ENCODE data around the gene OSGEPL1. TPM values are rescaled to one million over a fixed set of nuclear protein-coding genes. Genes with fewer than 3 reads are reported as not detected.
A peak's percentile ranks its signal among the peaks of the same experiment; 100 is the strongest.

The OSGEPL1 gene
- not detected for total RNA-seq

GRCh38 chr2:189762551-189763298 lies at the start of gene OSGEPL1:
OSGEPL1 (minus strand) TSS chr2:189762792; CDS start chr2:189761640, 1,152 bp downstream.
- Histone ChIP-seq H3K4me3 (peak within 1 kb of the TSS; percentile 71 to 96), H3K27ac (peak within 1 kb of the TSS; percentile 77 to 79)
- peak; percentile 16 to 48 (median 40) for TF ChIP-seq CTCF (IDR thresholded peaks at IDR 0.05)

GRCh38 chr2:189803431-189803830 lies 40.8 kb upstream of the OSGEPL1 start:
- H3K4me3 ChIP-seq = no peak overlapping the region
- intact Hi-C loops (cut with DNase I) = no loop called here
- no peak overlapping the region for H3K27ac ChIP-seq
- H3K4me1 ChIP-seq = no peaks in the 10 kb centered on the region
- H3K36me3 ChIP-seq = peaks cover 3 to 10% of the 10 kb centered on the region in 2 donors
- H3K27me3 ChIP-seq = no peaks in the 10 kb centered on the region
- no peaks in the 10 kb centered on the region for H3K9me3 ChIP-seq
- TF ChIP-seq CTCF (IDR thresholded peaks at IDR 0.05) = no peak
- no peak for DNase-seq (ENCODE audit: low spot score in 2 of 2)

More at GRCh38 chr2:189762551-189763298, at the start of gene OSGEPL1:
- peak; percentile 68 to 95 for DNase-seq (ENCODE audit: low spot score in 2 of 2)
- H3K9me3 ChIP-seq = no peaks in the 10 kb centered on the region
- peaks cover 4 to 8% of the 10 kb centered on the region in 2 donors for H3K36me3 ChIP-seq
- H3K27me3 ChIP-seq = no peaks in the 10 kb centered on the region
- intact Hi-C loops (cut with DNase I) = loop anchor here (1.0 to 5.0 kb wide), 2 partner anchors 22 to 90 kb away; partner anchors contain the start of genes ANKAR, ORMDL1 and PMS1
- H3K4me1 ChIP-seq = peaks cover 6 to 13% of the 10 kb centered on the region in 2 donors

- H3K4me3 ChIP-seq = no peak overlapping the region
- H3K36me3 ChIP-seq = peaks cover 3 to 10% of the 10 kb centered on the region in 2 donors
- intact Hi-C loops (cut with DNase I) = no loop called here
- H3K27ac ChIP-seq = no peak overlapping the region
- H3K4me1 ChIP-seq = no peaks in the 10 kb centered on the region
- no peak for TF ChIP-seq CTCF (IDR thresholded peaks at IDR 0.05)
- no peaks in the 10 kb centered on the region for H3K27me3 ChIP-seq
- no peaks in the 10 kb centered on the region for H3K9me3 ChIP-seq
- no peak for DNase-seq (ENCODE audit: low spot score in 2 of 2)
Observed at GRCh38 chr2:189802396-189802912, 39.9 kb upstream of the OSGEPL1 start.

GRCh38 chr2:189799531-189799930 lies 36.9 kb upstream of the OSGEPL1 start:
- Histone ChIP-seq H3K27ac (no peak overlapping the region), H3K4me1 (no peaks in the 10 kb centered on the region), H3K27me3 (no peaks in the 10 kb centered on the region), H3K4me3 (no peak overlapping the region), H3K36me3 (peaks cover 6 to 21% of the 10 kb centered on the region in 2 donors), H3K9me3 (no peaks in the 10 kb centered on the region)
- no peak for DNase-seq (ENCODE audit: low spot score in 2 of 2)
- intact Hi-C loops (cut with DNase I) = no loop called here
- TF ChIP-seq CTCF (IDR thresholded peaks at IDR 0.05) = no peak

GRCh38 chr2:189799030-189799331 lies 36.4 kb upstream of the OSGEPL1 start:
- Histone ChIP-seq H3K4me3 (no peak overlapping the region), H3K4me1 (no peaks in the 10 kb centered on the region), H3K36me3 (peaks cover 3 to 25% of the 10 kb centered on the region in 2 donors), H3K27me3 (no peaks in the 10 kb centered on the region), H3K27ac (no peak overlapping the region), H3K9me3 (no peaks in the 10 kb centered on the region)
- intact Hi-C loops (cut with DNase I) = no loop called here
- no peak for DNase-seq (ENCODE audit: low spot score in 2 of 2)
- TF ChIP-seq CTCF (IDR thresholded peaks at IDR 0.05) = no peak
